Measurements from ENCODE around the gene KPNA3. TPM values are rescaled to one million over a fixed set of nuclear protein-coding genes. Genes with fewer than 3 reads are reported as not detected.

Gene KPNA3
- polyA plus RNA-seq, 3 donors = 34.4 to 37.2 (median 36.3) TPM

Other genes starting within 250 kb of the KPNA3 start
- gene RCBTB1, start 207.1 kb downstream of the KPNA3 start, polyA plus RNA-seq (ENCODE audit: insufficient read length in 3 of 3) = 10 to 100 TPM; 38.4 to 45.1 (median 43.0) TPM
- gene ARL11, start 164.2 kb downstream of the KPNA3 start, polyA plus RNA-seq (ENCODE audit: insufficient read length in 3 of 3) = under 1 TPM; 0.28 to 0.49 (median 0.44) TPM
- 10 to 100 TPM; 49.8 to 61.6 (median 54.5) TPM for gene EBPL, start 101.2 kb downstream of the KPNA3 start, polyA plus RNA-seq (ENCODE audit: insufficient read length in 3 of 3)
- gene SPRYD7, start 143.7 kb upstream of the KPNA3 start, polyA plus RNA-seq (ENCODE audit: insufficient read length in 3 of 3) = 10 to 100 TPM; 11.0 to 13.6 (median 13.4) TPM
- gene TRIM13, start 204.4 kb upstream of the KPNA3 start, polyA plus RNA-seq (ENCODE audit: insufficient read length in 3 of 3) = 10 to 100 TPM; 49.6 to 51.9 (median 49.7) TPM
- 1 to 10 TPM; 1.8 to 2.0 (median 1.9) TPM for gene KCNRG, start 222.8 kb upstream of the KPNA3 start, polyA plus RNA-seq (ENCODE audit: insufficient read length in 3 of 3)